MM.1S (cell line): ENCODE measurements around the gene FHIT.

Experiments
- DNase-seq: peaks from one replicate; pipeline ENCODE4 v3.0.0-alpha.2; 2015
- H2AFZ ChIP-seq: fragments of 300-600 bp; sonication (generic); 2 replicates; pipeline ENCODE4 v1.6.0; 2016; ENCODE audit warnings: antibody characterized with exemption, low read length
- H3F3A ChIP-seq: fragments of 300-600 bp; sonication (generic); 2 replicates; pipeline ENCODE4 v1.6.1; 2016; ENCODE audit warnings: mild to moderate bottlenecking, antibody characterized with exemption, low read length, moderate library complexity, mixed read lengths; ENCODE audit not compliant: insufficient read depth
- H3K27ac ChIP-seq: fragments of 300-600 bp; sonication (generic); 2 replicates; pipeline ENCODE4 v1.5.1; 2016; ENCODE audit warnings: mild to moderate bottlenecking, low read length
- H3K27me3 ChIP-seq: fragments of 300-600 bp; sonication (generic); replicated peaks from 2 replicates; pipeline ENCODE4 v1.6.0; 2016; ENCODE audit warnings: low read length; ENCODE audit not compliant: insufficient read depth
- H3K36me3 ChIP-seq: fragments of 300-600 bp; sonication (generic); replicated peaks from 2 replicates; pipeline ENCODE4 v1.6.1; 2016; ENCODE audit warnings: mild to moderate bottlenecking, low read length, mixed read lengths; ENCODE audit not compliant: insufficient read depth
- H3K4me1 ChIP-seq: fragments of 300-600 bp; sonication (generic); 2 replicates; pipeline ENCODE4 v1.6.1; 2016; ENCODE audit warnings: low read length, mixed read lengths
- H3K4me2 ChIP-seq: fragments of 300-600 bp; sonication (generic); 2 replicates; pipeline ENCODE4 v1.6.0; 2016; ENCODE audit warnings: low read depth, low read length
- H3K4me3 ChIP-seq: fragments of 300-600 bp; sonication (generic); 2 replicates; pipeline ENCODE4 v1.5.1; 2016; ENCODE audit warnings: low read length, mixed read lengths
- H3K79me2 ChIP-seq: fragments of 300-600 bp; sonication (generic); 2 replicates; pipeline ENCODE4 v1.6.1; 2016; ENCODE audit warnings: mixed run types, low read length, mixed read lengths
- H3K9ac ChIP-seq: fragments of 300-600 bp; sonication (generic); 2 replicates; pipeline ENCODE4 v1.6.1; 2016; ENCODE audit warnings: low read length, mixed read lengths
- H3K9me2 ChIP-seq: fragments of 300-600 bp; sonication (generic); replicated peaks from 2 replicates; pipeline ENCODE4 v1.6.1; 2016; ENCODE audit warnings: mild to moderate bottlenecking, low read length, mixed read lengths; ENCODE audit not compliant: insufficient read depth
- H3K9me3 ChIP-seq: fragments of 300-600 bp; sonication (generic); replicated peaks from 2 replicates; pipeline ENCODE4 v1.6.1; 2016; ENCODE audit warnings: mild to moderate bottlenecking, low read length, mixed read lengths; ENCODE audit not compliant: insufficient read depth
- H4K20me1 ChIP-seq: fragments of 300-600 bp; sonication (generic); 2 replicates; pipeline ENCODE4 v1.6.1; 2016; ENCODE audit warnings: mild to moderate bottlenecking, low read length, moderate library complexity, mixed read lengths; ENCODE audit not compliant: insufficient read depth
- CTCF ChIP-seq: fragments of 300-600 bp; sonication (generic); IDR thresholded peaks from 2 replicates; pipeline ENCODE4 v1.5.1; 2016; ENCODE audit warnings: antibody characterized with exemption, low read length, mixed read lengths
- EZH2 ChIP-seq: fragments of 300-600 bp; sonication (generic); optimal IDR thresholded peaks from 2 replicates; pipeline ENCODE3; 2017; ENCODE audit warnings: low read depth, mild to moderate bottlenecking, antibody characterized with exemption, low read length, mixed read lengths
- EZH2phosphoT487 ChIP-seq: fragments of 300-600 bp; sonication (generic); IDR thresholded peaks from 2 replicates; pipeline ENCODE4 v1.6.1; 2018; ENCODE audit warnings: antibody characterized with exemption, low read length

Gene FHIT

GRCh38 chr3:61114316-61114953 lies 136.8 kb downstream of the FHIT start:
- Histone ChIP-seq H3F3A (no peaks in the 10 kb centered on the region), H3K9me3 (no peaks in the 10 kb centered on the region), H3K27me3 (no peaks in the 10 kb centered on the region), H3K9me2 (no peaks in the 10 kb centered on the region), H3K9ac (no peak overlapping the region), H3K36me3 (no peaks in the 10 kb centered on the region; the same call in 1 of the 2 replicates), H3K4me2 (no peak overlapping the region), H3K79me2 (no peaks in the 10 kb centered on the region), H2AFZ (no peak overlapping the region), H4K20me1 (no peaks in the 10 kb centered on the region), H3K27ac (no peak overlapping the region), H3K4me3 (no peak overlapping the region), H3K4me1 (no peaks in the 10 kb centered on the region)
- DNase-seq = no peak
- no peak for TF ChIP-seq EZH2
- TF ChIP-seq CTCF = no peak
- no peak for TF ChIP-seq EZH2phosphoT487

GRCh38 chr3:61111825-61112224 lies 139.4 kb downstream of the FHIT start:
- Histone ChIP-seq H3K4me2 (no peak overlapping the region), H3K9me2 (no peaks in the 10 kb centered on the region), H3K36me3 (no peaks in the 10 kb centered on the region; the same call in 1 of the 2 replicates), H3F3A (no peaks in the 10 kb centered on the region), H3K27me3 (no peaks in the 10 kb centered on the region), H3K9me3 (no peaks in the 10 kb centered on the region), H3K4me1 (no peaks in the 10 kb centered on the region), H2AFZ (no peak overlapping the region), H4K20me1 (no peaks in the 10 kb centered on the region), H3K4me3 (no peak overlapping the region), H3K9ac (no peak overlapping the region), H3K27ac (no peak overlapping the region), H3K79me2 (no peaks in the 10 kb centered on the region)
- no peak for TF ChIP-seq CTCF
- no peak for TF ChIP-seq EZH2phosphoT487
- TF ChIP-seq EZH2 = no peak
- no peak for DNase-seq

GRCh38 chr3:61110576-61110975 lies 140.7 kb downstream of the FHIT start:
- no peak overlapping the region for H3K4me2 ChIP-seq
- H3K4me3 ChIP-seq = no peak overlapping the region
- H2AFZ ChIP-seq = no peak overlapping the region
- no peaks in the 10 kb centered on the region for H3K9me3 ChIP-seq
- no peaks in the 10 kb centered on the region for H3K4me1 ChIP-seq
- no peaks in the 10 kb centered on the region for H3K9me2 ChIP-seq
- H3K36me3 ChIP-seq = no peaks in the 10 kb centered on the region
- no peaks in the 10 kb centered on the region for H3F3A ChIP-seq
- H4K20me1 ChIP-seq = no peaks in the 10 kb centered on the region
- H3K9ac ChIP-seq = no peak overlapping the region
- TF ChIP-seq CTCF = no peak
- TF ChIP-seq EZH2phosphoT487 = no peak
- TF ChIP-seq EZH2 = no peak
- no peak overlapping the region for H3K27ac ChIP-seq
- H3K27me3 ChIP-seq = no peaks in the 10 kb centered on the region
- DNase-seq = no peak
- no peaks in the 10 kb centered on the region for H3K79me2 ChIP-seq
